Neural progenitor cell (in vitro differentiated cells): ENCODE results near the gene RPA1. TPM values are rescaled to one million over a fixed set of nuclear protein-coding genes. Genes with fewer than 3 reads are reported as not detected.
"Not testable (repeated sequence)": the region's sequence is repeated elsewhere in the genome, so short reads cannot be mapped to it uniquely, and the experiment has no call there.

ENCODE experiments used
- DNase-seq: peaks from one replicate; pipeline ENCODE4 v3.0.0-alpha.2; 2016; ENCODE audit warnings: low spot score
- H2AFZ ChIP-seq: fragments of 200-600 bp; sonication (generic); replicated peaks from 2 replicates; pipeline ENCODE4 v1.6.1; 2016; ENCODE audit warnings: antibody characterized with exemption
- H3F3A ChIP-seq: fragments of 200-600 bp; sonication (generic); 2 replicates; pipeline ENCODE4 v1.6.1; 2016; ENCODE audit warnings: antibody characterized with exemption, low read depth
- H3K27ac ChIP-seq: fragments of 200-600 bp; sonication (generic); 2 replicates; pipeline ENCODE4 v1.5.1; 2016; ENCODE audit warnings: mild to moderate bottlenecking
- H3K27me3 ChIP-seq: fragments of 200-600 bp; sonication (generic); 2 replicates; pipeline ENCODE4 v1.6.1; 2016; ENCODE audit warnings: mild to moderate bottlenecking, moderate library complexity
- H3K36me3 ChIP-seq: fragments of 200-600 bp; sonication (generic); 2 replicates; pipeline ENCODE4 v1.5.1; 2016
- H3K4me1 ChIP-seq: fragments of 200-600 bp; sonication (generic); 2 replicates; pipeline ENCODE4 v1.6.1; 2016; ENCODE audit warnings: mixed run types
- H3K4me2 ChIP-seq: fragments of 200-600 bp; sonication (generic); 2 replicates; pipeline ENCODE4 v1.6.1; 2016
- H3K4me3 ChIP-seq: fragments of 200-600 bp; sonication (generic); 2 replicates; pipeline ENCODE4 v1.5.1; 2016
- H3K79me2 ChIP-seq: fragments of 200-600 bp; sonication (generic); 2 replicates; pipeline ENCODE4 v1.6.1; 2016; ENCODE audit warnings: low read depth
- H3K9ac ChIP-seq: fragments of 200-600 bp; sonication (generic); 2 replicates; pipeline ENCODE4 v1.6.1; 2016
- H3K9me3 ChIP-seq: fragments of 200-600 bp; sonication (generic); 2 replicates; pipeline ENCODE4 v1.5.1; 2016; ENCODE audit warnings: low read depth
- H4K20me1 ChIP-seq: fragments of 200-600 bp; sonication (generic); 2 replicates; pipeline ENCODE4 v1.6.1; 2016; ENCODE audit warnings: low read depth
- H3K27ac Mint-ChIP-seq: 3 replicates; pipeline ENCODE4 v1.8.0; 2021; ENCODE audit warnings: mixed read lengths
- H3K27me3 Mint-ChIP-seq: 2 replicates; pipeline ENCODE4 v1.8.0; 2022; ENCODE audit warnings: low read depth, mild to moderate bottlenecking, inconsistent platforms, moderate library complexity, mixed read lengths; ENCODE audit not compliant: insufficient read depth
- H3K36me3 Mint-ChIP-seq: 3 replicates; pipeline ENCODE4 v1.8.0; 2021; ENCODE audit warnings: mixed read lengths
- H3K4me1 Mint-ChIP-seq: 3 replicates; pipeline ENCODE4 v1.8.0; 2021; ENCODE audit warnings: mixed read lengths
- H3K4me3 Mint-ChIP-seq: 3 replicates; pipeline ENCODE4 v1.8.0; 2021; ENCODE audit warnings: mild to moderate bottlenecking, moderate library complexity, mixed read lengths
- H3K9me3 Mint-ChIP-seq: 3 replicates; pipeline ENCODE4 v1.8.0; 2020; ENCODE audit warnings: mixed read lengths
- CTCF ChIP-seq: fragments of 200-600 bp; sonication (generic); IDR thresholded peaks from 2 replicates; pipeline ENCODE4 v1.5.1; 2017; ENCODE audit warnings: antibody characterized with exemption, mild to moderate bottlenecking
- EZH2 ChIP-seq: fragments of 200-600 bp; sonication (generic); IDR thresholded peaks from 2 replicates; pipeline ENCODE4 v1.6.1; 2017; ENCODE audit warnings: antibody characterized with exemption, mild to moderate bottlenecking, moderate library complexity
- EZH2phosphoT487 ChIP-seq: fragments of 200-600 bp; sonication (generic); IDR thresholded peaks from 2 replicates; pipeline ENCODE4 v1.6.1; 2017; ENCODE audit warnings: antibody characterized with exemption
- total RNA-seq: library from RNA; depleted of rRNA; stranded (reverse); fragments of >200 nt; gene quantifications from 2 replicates; pipeline ENCODE4 v1.2.3, GENCODE V29; 2015; ENCODE audit warnings: low replicate concordance

RPA1 gene
- total RNA-seq, 1 donor from 2014 or later, result 94.4 TPM

DNA sequence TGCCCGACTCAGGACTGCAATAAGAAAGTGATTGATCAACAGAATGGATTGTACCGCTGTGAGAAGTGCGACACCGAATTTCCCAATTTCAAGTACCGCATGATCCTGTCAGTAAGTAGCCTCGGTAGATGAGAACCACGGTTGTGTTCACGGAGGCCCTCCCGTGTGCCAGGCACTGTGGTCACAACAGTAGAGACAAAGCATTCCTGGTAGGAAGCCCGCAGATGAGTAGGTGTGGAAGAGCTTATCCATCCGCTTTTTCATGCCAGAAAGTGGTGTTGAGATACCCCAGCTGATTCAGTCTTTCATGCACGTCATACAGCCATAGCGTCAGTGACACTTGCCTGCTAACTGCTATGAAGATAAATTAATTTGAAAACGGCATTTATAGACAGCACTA, 58.9 kb downstream of the RPA1 start:
- Histone ChIP-seq H3K9ac (no peak overlapping the region), H2AFZ (no peak overlapping the region), H3F3A (peaks cover 11% of the 10 kb centered on the region), H3K27me3 (no peaks in the 10 kb centered on the region), H3K4me3 (no peak overlapping the region), H3K36me3 (peaks cover 25% of the 10 kb centered on the region), H3K4me2 (no peak overlapping the region), H3K27ac (no peak overlapping the region), H3K9me3 (no peaks in the 10 kb centered on the region), H3K79me2 (no peaks in the 10 kb centered on the region), H3K4me1 (no peaks in the 10 kb centered on the region), H4K20me1 (no peaks in the 10 kb centered on the region)
- DNase-seq, result no peak
- peaks cover 7% of the 10 kb centered on the region for H3K9me3 Mint-ChIP-seq
- no peaks in the 10 kb centered on the region for H3K27me3 Mint-ChIP-seq
- H3K4me1 Mint-ChIP-seq, result no peaks in the 10 kb centered on the region
- TF ChIP-seq EZH2phosphoT487 (no peak), EZH2 (no peak), CTCF (no peak)
- no peak overlapping the region for H3K4me3 Mint-ChIP-seq
- H3K27ac Mint-ChIP-seq, result no peak overlapping the region
- peaks cover 52% of the 10 kb centered on the region for H3K36me3 Mint-ChIP-seq

DNA sequence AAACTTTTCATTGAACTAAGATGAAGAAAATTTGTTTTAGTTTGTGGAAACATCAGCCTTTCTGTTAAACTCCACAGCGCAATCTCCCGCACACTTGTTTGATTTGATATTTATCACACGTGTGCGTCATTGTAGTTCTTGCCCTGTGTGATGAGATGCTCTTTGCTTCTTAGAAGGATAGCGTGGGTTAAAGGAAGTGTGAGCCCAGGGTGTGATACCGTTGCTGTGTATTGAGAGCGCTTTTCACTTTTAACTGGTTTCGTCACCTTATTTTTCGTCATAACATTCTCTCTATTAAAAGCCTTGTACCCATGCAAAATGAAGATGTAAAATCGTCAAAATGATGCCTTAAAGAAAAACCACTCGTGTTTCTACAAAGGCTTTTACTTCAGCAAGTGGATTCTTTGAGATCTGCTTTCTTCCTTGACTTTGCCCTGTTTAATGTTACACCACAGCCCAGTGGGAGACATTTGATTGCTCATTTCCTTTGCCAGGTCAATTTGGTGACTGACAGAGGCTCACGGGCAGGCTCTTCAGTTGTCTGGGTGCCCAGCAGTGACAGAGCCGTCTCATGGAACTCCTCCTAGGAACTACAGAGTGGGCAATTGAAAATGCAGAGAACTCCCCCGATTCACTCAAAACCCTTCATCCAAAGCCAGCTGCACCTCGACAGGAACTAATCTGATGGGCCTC, 61.1 kb downstream of the RPA1 start:
- no peaks in the 10 kb centered on the region for H3K9me3 ChIP-seq
- H2AFZ ChIP-seq, result no peak overlapping the region
- H3K27me3 ChIP-seq, result no peaks in the 10 kb centered on the region
- no peak for DNase-seq
- no peak overlapping the region for H3K9ac ChIP-seq
- H3K27ac ChIP-seq, result no peak overlapping the region
- Mint-ChIP-seq H3K27ac (no peak overlapping the region), H3K4me1 (no peaks in the 10 kb centered on the region), H3K36me3 (peaks cover 40% of the 10 kb centered on the region), H3K9me3 (no peaks in the 10 kb centered on the region), H3K27me3 (no peaks in the 10 kb centered on the region), H3K4me3 (no peak overlapping the region)
- peaks cover 16% of the 10 kb centered on the region for H3K36me3 ChIP-seq
- H3F3A ChIP-seq, result peaks cover 11% of the 10 kb centered on the region
- no peaks in the 10 kb centered on the region for H3K4me1 ChIP-seq
- H3K79me2 ChIP-seq, result no peaks in the 10 kb centered on the region
- H4K20me1 ChIP-seq, result no peaks in the 10 kb centered on the region
- no peak overlapping the region for H3K4me2 ChIP-seq
- TF ChIP-seq CTCF, result no peak
- TF ChIP-seq EZH2, result no peak
- no peak for TF ChIP-seq EZH2phosphoT487
- no peak overlapping the region for H3K4me3 ChIP-seq

GRCh38 chr17:1894753-1895339, 65.0 kb downstream of the RPA1 start:
- no peak for TF ChIP-seq CTCF
- TF ChIP-seq EZH2, result no peak
- no peak for TF ChIP-seq EZH2phosphoT487
- Histone ChIP-seq H3K4me2 (no peak overlapping the region), H3K4me1 (no peaks in the 10 kb centered on the region), H3K27ac (no peak overlapping the region), H3K9ac (no peak overlapping the region), H3K9me3 (no peaks in the 10 kb centered on the region), H3K27me3 (no peaks in the 10 kb centered on the region), H2AFZ (no peak overlapping the region), H3F3A (peaks cover 7% of the 10 kb centered on the region), H3K79me2 (no peaks in the 10 kb centered on the region), H3K36me3 (peaks cover 11% of the 10 kb centered on the region), H3K4me3 (no peak overlapping the region), H4K20me1 (no peaks in the 10 kb centered on the region)
- Mint-ChIP-seq H3K4me1 (no peaks in the 10 kb centered on the region), H3K9me3 (no peaks in the 10 kb centered on the region), H3K4me3 (no peak overlapping the region), H3K27me3 (peaks cover 3% of the 10 kb centered on the region), H3K27ac (no peak overlapping the region), H3K36me3 (peaks cover 28% of the 10 kb centered on the region)
- DNase-seq, result no peak

- H3K9me3 Mint-ChIP-seq, H4K20me1 ChIP-seq, H3K27ac Mint-ChIP-seq, H2AFZ ChIP-seq, H3K4me1 Mint-ChIP-seq, H3K27me3 Mint-ChIP-seq, H3K9me3 ChIP-seq, H3K9ac ChIP-seq, H3K4me3 ChIP-seq, H3K4me3 Mint-ChIP-seq, H3K27ac ChIP-seq, H3K27me3 ChIP-seq, H3K4me1 ChIP-seq, DNase-seq, H3K79me2 ChIP-seq, H3F3A ChIP-seq, H3K4me2 ChIP-seq: not testable (repeated sequence)
- H3K36me3 Mint-ChIP-seq, result peaks cover 28% of the 10 kb centered on the region
- H3K36me3 ChIP-seq, result peaks cover 11% of the 10 kb centered on the region
Observed at GRCh38 chr17:1895479-1895878, 65.7 kb downstream of the RPA1 start.
